GM12878 (cell line): ENCODE measurements around the gene ITSN1. TPM values are rescaled to one million over a fixed set of nuclear protein-coding genes. Genes with fewer than 3 reads are reported as not detected.

Experiments
- BRCA1 ChIP-seq: IDR thresholded peaks from 2 replicates; pipeline ENCODE4 v1.6.1; 2011; ENCODE audit warnings: low read depth, low read length, improper control_type of control experiment
- GABPA ChIP-seq: IDR thresholded peaks from 2 replicates; pipeline ENCODE4 v1.6.1; 2014; ENCODE audit warnings: antibody characterized with exemption, low read depth, mild to moderate bottlenecking, inconsistent platforms
- MEF2A ChIP-seq: IDR thresholded peaks from 2 replicates; pipeline ENCODE4 v1.6.1; 2011; ENCODE audit warnings: low read depth, mild to moderate bottlenecking, low read length, moderate library complexity; ENCODE audit not compliant: insufficient read depth
- NFYA ChIP-seq: IDR thresholded peaks from 2 replicates; pipeline ENCODE4 v1.6.1; 2011; ENCODE audit warnings: low read depth, mild to moderate bottlenecking, low read length, improper control_type of control experiment, borderline replicate concordance
- SMARCA5 ChIP-seq: fragments of 450-650 bp; IDR thresholded peaks from 2 replicates; pipeline ENCODE4 v1.6.1; 2017; ENCODE audit warnings: mild to moderate bottlenecking
- SUPT20H ChIP-seq: IDR thresholded peaks from 2 replicates; pipeline ENCODE4 v1.6.1; 2011; ENCODE audit warnings: low read depth, mild to moderate bottlenecking, low read length, moderate library complexity, borderline replicate concordance; ENCODE audit not compliant: control insufficient read depth
- TBL1XR1 ChIP-seq: IDR thresholded peaks from 2 replicates; pipeline ENCODE4 v1.6.1; 2012; ENCODE audit warnings: low read depth, low read length, improper control_type of control experiment
- polyA plus RNA-seq, 11 experiments: library from polyadenylated mRNA; depleted of rRNA in 4 of 11; unstranded in 6 of 11; stranded (reverse) in 5 of 11; fragments of >200 nt; fragmentation: Nextera tagmentation in 4 of 11; fragmentation: Illumina TruSeq in 1 of 11; extraction: Ambion mirVana in 4 of 11; extraction: Trizol in 1 of 11; gene quantifications; 1 replicate in 1 of 11; 2 replicates in 10 of 11; pipeline versions ENCODE4 v1.2.1 to v1.2.3, GENCODE V29; 2011 to 2016; ENCODE audit warnings: inconsistent platforms in 2 of 11, missing spikeins in 2 of 11, low read depth in 1 of 11
- total RNA-seq, 4 experiments: library from RNA; depleted of rRNA in 3 of 4; stranded (reverse); fragments of >200 nt in 3 of 4; fragmentation: Illumina TruSeq in 1 of 4; extraction: Trizol in 1 of 4; gene quantifications; 2 replicates each; pipeline versions ENCODE4 v1.2.1 to v1.2.3, GENCODE V29; 2013 to 2021
- TF ChIP-seq, protein P1 (sequence below): IDR thresholded peaks from 2 replicates; pipeline ENCODE4 v1.6.1; 2011; ENCODE audit warnings: low read depth, low read length, improper control_type of control experiment, borderline replicate concordance
- TF ChIP-seq, protein P2 (sequence below): fragments of 450-650 bp; IDR thresholded peaks from 2 replicates; pipeline ENCODE4 v1.6.1; 2017; ENCODE audit warnings: low read depth, mild to moderate bottlenecking, moderate library complexity

The ITSN1 gene
- total and polyA plus RNA-seq, 10 of the 15 experiments (the other 5 are each of a cell fraction or from before 2014, with no cell fraction given): 0.89 to 10.6 (median 4.8) TPM

DNA sequence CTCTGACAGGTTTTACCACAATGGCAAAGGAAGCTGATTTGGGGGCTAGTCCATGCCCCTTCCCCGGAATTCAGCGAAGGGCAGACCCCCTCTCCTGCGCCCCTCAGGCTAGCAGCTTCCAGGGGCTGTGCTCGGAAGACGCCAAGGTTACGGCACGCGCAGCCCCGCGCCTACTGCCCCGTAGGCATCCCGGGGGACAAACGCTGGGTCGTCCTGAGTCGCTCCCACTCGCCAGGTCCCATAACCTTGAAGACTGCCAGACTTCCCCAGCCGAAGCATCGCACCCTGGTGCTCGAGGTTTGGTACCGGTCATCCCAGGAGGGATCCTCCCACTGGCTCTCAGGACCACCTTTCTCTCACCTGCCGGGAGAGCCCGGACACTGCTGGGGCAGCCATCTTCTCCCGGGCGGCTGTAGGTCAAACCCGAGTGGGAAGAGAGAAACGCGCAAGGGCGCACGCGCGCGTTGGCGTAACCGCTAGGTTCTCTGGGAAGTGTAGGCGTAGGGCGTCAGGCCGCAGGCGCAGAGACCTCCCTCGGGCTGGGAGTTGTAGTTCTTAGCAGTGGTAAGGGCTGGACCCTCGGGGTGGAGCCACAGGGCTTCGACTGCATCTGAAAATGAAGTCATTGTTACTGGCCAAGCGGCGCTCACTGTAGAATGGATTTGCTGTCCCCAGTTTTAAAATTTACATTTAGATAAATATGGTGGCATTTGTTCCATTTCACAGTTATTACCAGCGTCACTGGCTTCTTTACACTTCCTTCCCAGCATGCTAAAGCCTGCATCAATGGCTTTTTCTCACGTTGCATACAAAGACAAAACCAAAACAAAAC, 273.3 kb downstream of the ITSN1 start, which contains the start of gene ATP5PO (continued):
- TF ChIP-seq, protein P1, sequence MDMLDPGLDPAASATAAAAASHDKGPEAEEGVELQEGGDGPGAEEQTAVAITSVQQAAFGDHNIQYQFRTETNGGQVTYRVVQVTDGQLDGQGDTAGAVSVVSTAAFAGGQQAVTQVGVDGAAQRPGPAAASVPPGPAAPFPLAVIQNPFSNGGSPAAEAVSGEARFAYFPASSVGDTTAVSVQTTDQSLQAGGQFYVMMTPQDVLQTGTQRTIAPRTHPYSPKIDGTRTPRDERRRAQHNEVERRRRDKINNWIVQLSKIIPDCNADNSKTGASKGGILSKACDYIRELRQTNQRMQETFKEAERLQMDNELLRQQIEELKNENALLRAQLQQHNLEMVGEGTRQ: no peak
- no peak for TF ChIP-seq BRCA1
- peak; percentile 28; the same call in 1 of the 2 replicates for TF ChIP-seq SMARCA5
- TF ChIP-seq SUPT20H: no peak
- TF ChIP-seq, protein P2, sequence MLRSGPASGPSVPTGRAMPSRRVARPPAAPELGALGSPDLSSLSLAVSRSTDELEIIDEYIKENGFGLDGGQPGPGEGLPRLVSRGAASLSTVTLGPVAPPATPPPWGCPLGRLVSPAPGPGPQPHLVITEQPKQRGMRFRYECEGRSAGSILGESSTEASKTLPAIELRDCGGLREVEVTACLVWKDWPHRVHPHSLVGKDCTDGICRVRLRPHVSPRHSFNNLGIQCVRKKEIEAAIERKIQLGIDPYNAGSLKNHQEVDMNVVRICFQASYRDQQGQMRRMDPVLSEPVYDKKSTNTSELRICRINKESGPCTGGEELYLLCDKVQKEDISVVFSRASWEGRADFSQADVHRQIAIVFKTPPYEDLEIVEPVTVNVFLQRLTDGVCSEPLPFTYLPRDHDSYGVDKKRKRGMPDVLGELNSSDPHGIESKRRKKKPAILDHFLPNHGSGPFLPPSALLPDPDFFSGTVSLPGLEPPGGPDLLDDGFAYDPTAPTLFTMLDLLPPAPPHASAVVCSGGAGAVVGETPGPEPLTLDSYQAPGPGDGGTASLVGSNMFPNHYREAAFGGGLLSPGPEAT: peak; percentile 68
- TF ChIP-seq TBL1XR1: peak; percentile 55; the same call in 1 of the 2 replicates
- no peak for TF ChIP-seq GABPA
- no peak for TF ChIP-seq MEF2A
- TF ChIP-seq NFYA: no peak
